ENCODE results near the gene AHNAK. TPM values are rescaled to one million over a fixed set of nuclear protein-coding genes. Genes with fewer than 3 reads are reported as not detected.
"Not testable (repeated sequence)": the region's sequence is repeated elsewhere in the genome, so short reads cannot be mapped to it uniquely, and the experiment has no call there.

Gene AHNAK
- total RNA-seq, 1 donor from 2014 or later = 14.9 TPM

DNA sequence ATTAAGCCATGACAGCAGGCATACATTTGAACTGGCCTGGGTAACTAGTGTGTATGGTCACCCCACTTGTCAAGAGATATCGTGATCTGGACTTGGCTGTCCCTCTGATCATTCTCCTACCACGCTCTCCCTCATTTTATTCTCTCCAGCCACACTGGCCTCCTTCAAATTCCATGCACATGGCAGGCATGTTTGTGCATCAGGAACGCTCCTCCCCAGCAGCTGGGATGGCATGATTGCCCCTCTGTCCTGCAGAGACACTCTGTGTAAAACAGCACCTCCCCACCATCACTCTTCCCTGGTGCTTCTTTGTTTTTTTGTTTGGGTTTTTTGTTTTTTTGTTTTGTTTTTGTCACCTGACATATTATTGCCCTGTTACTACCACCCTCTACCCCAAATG lies 159.2 kb downstream of the AHNAK start:
- Histone ChIP-seq H3K27ac (no peak overlapping the region), H3K9ac (peak overlapping the region; percentile 6), H3K36me3 (no peaks in the 10 kb centered on the region), H4K20me1 (ENCODE audit: low read depth) (no peaks in the 10 kb centered on the region), H3K79me2 (ENCODE audit: low read depth) (no peaks in the 10 kb centered on the region), H2AFZ (replicated peaks) (no peak overlapping the region), H3K4me3 (no peak overlapping the region), H3K4me2 (no peak overlapping the region), H3F3A (ENCODE audit: low read depth) (peaks cover 4% of the 10 kb centered on the region), H3K9me3 (ENCODE audit: low read depth) (no peaks in the 10 kb centered on the region), H3K27me3 (no peaks in the 10 kb centered on the region), H3K4me1 (no peaks in the 10 kb centered on the region)
- peaks cover 6% of the 10 kb centered on the region for H3K27me3 Mint-ChIP-seq (ENCODE audit: insufficient read depth, low read depth)
- no peak for DNase-seq (ENCODE audit: low spot score)
- no peak overlapping the region for H3K27ac Mint-ChIP-seq
- no peak overlapping the region for H3K4me3 Mint-ChIP-seq
- TF ChIP-seq, protein P1, sequence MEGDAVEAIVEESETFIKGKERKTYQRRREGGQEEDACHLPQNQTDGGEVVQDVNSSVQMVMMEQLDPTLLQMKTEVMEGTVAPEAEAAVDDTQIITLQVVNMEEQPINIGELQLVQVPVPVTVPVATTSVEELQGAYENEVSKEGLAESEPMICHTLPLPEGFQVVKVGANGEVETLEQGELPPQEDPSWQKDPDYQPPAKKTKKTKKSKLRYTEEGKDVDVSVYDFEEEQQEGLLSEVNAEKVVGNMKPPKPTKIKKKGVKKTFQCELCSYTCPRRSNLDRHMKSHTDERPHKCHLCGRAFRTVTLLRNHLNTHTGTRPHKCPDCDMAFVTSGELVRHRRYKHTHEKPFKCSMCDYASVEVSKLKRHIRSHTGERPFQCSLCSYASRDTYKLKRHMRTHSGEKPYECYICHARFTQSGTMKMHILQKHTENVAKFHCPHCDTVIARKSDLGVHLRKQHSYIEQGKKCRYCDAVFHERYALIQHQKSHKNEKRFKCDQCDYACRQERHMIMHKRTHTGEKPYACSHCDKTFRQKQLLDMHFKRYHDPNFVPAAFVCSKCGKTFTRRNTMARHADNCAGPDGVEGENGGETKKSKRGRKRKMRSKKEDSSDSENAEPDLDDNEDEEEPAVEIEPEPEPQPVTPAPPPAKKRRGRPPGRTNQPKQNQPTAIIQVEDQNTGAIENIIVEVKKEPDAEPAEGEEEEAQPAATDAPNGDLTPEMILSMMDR (IDR thresholded peaks at IDR 0.05) = no peak
- TF ChIP-seq EZH2phosphoT487 (IDR thresholded peaks at IDR 0.05) (no peak), EZH2 (IDR thresholded peaks at IDR 0.05) (no peak)
- H3K4me1 Mint-ChIP-seq = no peaks in the 10 kb centered on the region
- no peaks in the 10 kb centered on the region for H3K36me3 Mint-ChIP-seq
- H3K9me3 Mint-ChIP-seq = no peaks in the 10 kb centered on the region

DNA sequence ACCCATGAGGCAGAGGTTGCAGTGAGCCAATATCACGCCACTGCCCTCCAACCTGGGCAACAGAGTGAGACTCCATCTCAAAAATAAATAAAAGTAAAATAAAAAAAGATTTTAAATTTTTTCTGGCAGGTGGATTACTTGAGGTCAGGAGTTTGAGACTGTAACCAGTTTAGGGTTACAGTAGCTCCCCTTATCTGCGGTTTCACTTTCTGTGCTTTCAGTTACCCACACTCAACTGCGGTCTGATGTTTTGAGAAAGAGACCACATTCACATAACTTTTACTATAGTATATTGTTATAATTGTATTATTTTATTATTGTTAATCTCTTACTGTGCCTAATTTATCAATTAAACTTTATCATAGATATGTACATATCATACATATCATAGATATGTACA lies 160.5 kb downstream of the AHNAK start:
- not testable (repeated sequence) for H3K36me3 ChIP-seq; H4K20me1 ChIP-seq (ENCODE audit: low read depth); H3K4me2 ChIP-seq; H3K4me3 Mint-ChIP-seq; H3K27ac ChIP-seq; H3K9ac ChIP-seq; H3K27me3 Mint-ChIP-seq (ENCODE audit: insufficient read depth, low read depth); DNase-seq (ENCODE audit: low spot score); H3F3A ChIP-seq (ENCODE audit: low read depth); H3K4me1 ChIP-seq; H2AFZ ChIP-seq (replicated peaks); H3K27me3 ChIP-seq; H3K27ac Mint-ChIP-seq; H3K79me2 ChIP-seq (ENCODE audit: low read depth); H3K36me3 Mint-ChIP-seq; H3K4me3 ChIP-seq; H3K9me3 ChIP-seq (ENCODE audit: low read depth); H3K4me1 Mint-ChIP-seq; H3K9me3 Mint-ChIP-seq

DNA sequence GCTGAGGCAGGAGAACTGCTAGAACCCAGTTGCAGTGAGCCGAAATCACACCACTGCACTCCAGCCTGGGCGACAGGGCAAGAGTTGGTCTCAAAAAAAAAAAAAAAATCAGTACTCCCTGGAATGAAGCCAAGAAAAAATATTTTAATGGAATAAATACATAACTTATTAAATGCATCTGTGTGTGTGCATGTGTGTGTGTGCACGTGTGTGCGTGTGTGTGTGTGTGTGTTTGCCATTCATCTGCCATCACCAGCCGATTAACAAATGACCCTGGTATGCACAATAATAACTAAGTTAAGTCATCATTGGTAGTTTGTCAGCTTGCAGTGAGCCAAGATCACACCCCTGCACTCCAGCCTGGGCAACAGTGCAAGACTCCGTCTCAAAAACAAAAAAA lies 162.8 kb downstream of the AHNAK start:
- H3K4me3 ChIP-seq = no peak overlapping the region
- no peak overlapping the region for H3K27ac Mint-ChIP-seq
- H3K4me2 ChIP-seq = no peak overlapping the region
- H3K27ac ChIP-seq = no peak overlapping the region
- H3K36me3 ChIP-seq = no peaks in the 10 kb centered on the region
- no peak overlapping the region for H3K4me3 Mint-ChIP-seq
- H3K4me1 ChIP-seq = no peaks in the 10 kb centered on the region
- H3K27me3 Mint-ChIP-seq (ENCODE audit: insufficient read depth, low read depth) = no peaks in the 10 kb centered on the region
- no peaks in the 10 kb centered on the region for H3K36me3 Mint-ChIP-seq
- TF ChIP-seq EZH2 (IDR thresholded peaks at IDR 0.05) = no peak
- no peak for TF ChIP-seq EZH2phosphoT487 (IDR thresholded peaks at IDR 0.05)
- TF ChIP-seq, protein P1 (IDR thresholded peaks at IDR 0.05) = no peak
- peaks cover 3% of the 10 kb centered on the region for H3K4me1 Mint-ChIP-seq
- no peaks in the 10 kb centered on the region for H3K9me3 Mint-ChIP-seq
- H4K20me1 ChIP-seq (ENCODE audit: low read depth) = peaks cover 10% of the 10 kb centered on the region
- H3K27me3 ChIP-seq = no peaks in the 10 kb centered on the region
- no peaks in the 10 kb centered on the region for H3K79me2 ChIP-seq (ENCODE audit: low read depth)
- no peak overlapping the region for H3K9ac ChIP-seq
- H3F3A ChIP-seq (ENCODE audit: low read depth) = peaks cover 4% of the 10 kb centered on the region
- H3K9me3 ChIP-seq (ENCODE audit: low read depth) = no peaks in the 10 kb centered on the region
- H2AFZ ChIP-seq (replicated peaks) = no peak overlapping the region
- DNase-seq (ENCODE audit: low spot score) = no peak

Small RNAs within 50 kb of the gene (microRNA-seq; reads per million reads assigned to microRNA genes)
- 1.1 reads per million for gene MIR6747

Small RNAs within 50 kb of the gene (small RNA-seq; reads per million reads assigned to genes)
- gene EEF1G (not detected), gene MIR6747 (0.18 reads per million)

Other genes with a start within 250 kb of the AHNAK start
- gene SCGB1D4, start 247.7 kb downstream of the AHNAK start, total RNA-seq (ENCODE audit: low replicate concordance) = not detected in 2 replicates
- gene ASRGL1, start 209.4 kb downstream of the AHNAK start, total RNA-seq (ENCODE audit: low replicate concordance) = 44.5 and 56.8 TPM in 2 replicates
- gene SCGB1A1, start 127.8 kb downstream of the AHNAK start, total RNA-seq (ENCODE audit: low replicate concordance) = not detected in 2 replicates
- gene EEF1G, start 27.1 kb upstream of the AHNAK start, total RNA-seq (ENCODE audit: low replicate concordance) = 2,358 and 3,183 TPM in 2 replicates
- gene TUT1, start 44.7 kb upstream of the AHNAK start, total RNA-seq (ENCODE audit: low replicate concordance) = 4.8 and 23.1 TPM in 2 replicates
- 108 and 135 TPM in 2 replicates for gene MTA2, start 55.1 kb upstream of the AHNAK start, total RNA-seq (ENCODE audit: low replicate concordance)
- gene EML3, start 66.0 kb upstream of the AHNAK start, total RNA-seq (ENCODE audit: low replicate concordance) = 4.0 and 26.6 TPM in 2 replicates
- gene ROM1, start 66.5 kb upstream of the AHNAK start, total RNA-seq (ENCODE audit: low replicate concordance) = 2.2 TPM in 1 of 2 replicates, not detected in the other
- 21.2 and 44.0 TPM in 2 replicates for gene B3GAT3, start 75.2 kb upstream of the AHNAK start, total RNA-seq (ENCODE audit: low replicate concordance)
- 202 and 292 TPM in 2 replicates for gene GANAB, start 99.8 kb upstream of the AHNAK start, total RNA-seq (ENCODE audit: low replicate concordance)
- 7.8 and 21.3 TPM in 2 replicates for gene INTS5, start 106.5 kb upstream of the AHNAK start, total RNA-seq (ENCODE audit: low replicate concordance)
- 51.5 and 73.3 TPM in 2 replicates for gene C11orf98, start 118.4 kb upstream of the AHNAK start, total RNA-seq (ENCODE audit: low replicate concordance)
- gene CSKMT, start 118.5 kb upstream of the AHNAK start, total RNA-seq (ENCODE audit: low replicate concordance) = 4.3 and 6.7 TPM in 2 replicates
- gene UQCC3, start 124.9 kb upstream of the AHNAK start, total RNA-seq (ENCODE audit: low replicate concordance) = 5.7 and 11.7 TPM in 2 replicates
- gene LBHD1, start 125.5 kb upstream of the AHNAK start, total RNA-seq (ENCODE audit: low replicate concordance) = 3.4 and 4.0 TPM in 2 replicates
- 60.7 and 129 TPM in 2 replicates for gene UBXN1, start 132.3 kb upstream of the AHNAK start, total RNA-seq (ENCODE audit: low replicate concordance)
- gene LRRN4CL, start 142.7 kb upstream of the AHNAK start, total RNA-seq (ENCODE audit: low replicate concordance) = 0.40 TPM in 1 of 2 replicates, not detected in the other
- gene BSCL2, start 160.6 kb upstream of the AHNAK start, total RNA-seq (ENCODE audit: low replicate concordance) = 34.6 and 63.1 TPM in 2 replicates
- gene GNG3, start 160.9 kb upstream of the AHNAK start, total RNA-seq (ENCODE audit: low replicate concordance) = 2.0 TPM in 1 of 2 replicates, not detected in the other
- 30.9 and 32.5 TPM in 2 replicates for gene HNRNPUL2, start 180.7 kb upstream of the AHNAK start, total RNA-seq (ENCODE audit: low replicate concordance)
- 55.7 and 78.4 TPM in 2 replicates for gene TTC9C, start 181.7 kb upstream of the AHNAK start, total RNA-seq (ENCODE audit: low replicate concordance)
- gene ZBTB3, start 207.4 kb upstream of the AHNAK start, total RNA-seq (ENCODE audit: low replicate concordance) = 9.2 and 22.8 TPM in 2 replicates
- gene POLR2G, start 214.8 kb upstream of the AHNAK start, total RNA-seq (ENCODE audit: low replicate concordance) = 88.7 and 117 TPM in 2 replicates
- gene TAF6L, start 224.6 kb upstream of the AHNAK start, total RNA-seq (ENCODE audit: low replicate concordance) = 28.9 and 39.9 TPM in 2 replicates
- gene TMEM179B, start 240.6 kb upstream of the AHNAK start, total RNA-seq (ENCODE audit: low replicate concordance) = 24.5 and 40.4 TPM in 2 replicates
- 9.9 and 38.9 TPM in 2 replicates for gene TMEM223, start 245.2 kb upstream of the AHNAK start, total RNA-seq (ENCODE audit: low replicate concordance)